Measurements from ENCODE around the gene PTHLH.

- TF ChIP-seq POLR2A (IDR thresholded peaks at IDR 0.05; ENCODE audit: low read depth), result no peak
- TF ChIP-seq CTCF (IDR thresholded peaks at IDR 0.05), result no peak
These were observed 6.6 kb upstream of the PTHLH start for GRCh38 chr12:27979145-27979544.
